Ishikawa (cell line): ENCODE data around the gene PBX1.

Source experiments
- CEBPB ChIP-seq: IDR thresholded peaks from 2 replicates; pipeline ENCODE4 v1.6.1; 2012
- CREB1 ChIP-seq: IDR thresholded peaks from 2 replicates; pipeline ENCODE4 v1.6.1; 2012; ENCODE audit warnings: low read depth
- EGR1 ChIP-seq: IDR thresholded peaks from 2 replicates; pipeline ENCODE4 v1.6.1; 2012
- EP300 ChIP-seq: IDR thresholded peaks from 2 replicates; pipeline ENCODE4 v1.6.1; 2012; ENCODE audit warnings: borderline replicate concordance
- FOXM1 ChIP-seq: IDR thresholded peaks from 2 replicates; pipeline ENCODE4 v1.6.1; 2012; ENCODE audit warnings: low read depth, borderline replicate concordance
- NFIC ChIP-seq: IDR thresholded peaks from 2 replicates; pipeline ENCODE4 v1.6.1; 2012
- RAD21 ChIP-seq: IDR thresholded peaks from 2 replicates; pipeline ENCODE4 v1.6.1; 2012; ENCODE audit warnings: low read depth
- TAF1 ChIP-seq: IDR thresholded peaks from 2 replicates; pipeline ENCODE4 v1.6.1; 2012; ENCODE audit warnings: low read depth, mild to moderate bottlenecking
- TCF12 ChIP-seq: IDR thresholded peaks from 2 replicates; pipeline ENCODE4 v1.6.1; 2012; ENCODE audit warnings: low read depth
- TEAD4 ChIP-seq: IDR thresholded peaks from 2 replicates; pipeline ENCODE4 v1.6.1; 2012
- USF1 ChIP-seq: IDR thresholded peaks from 2 replicates; pipeline ENCODE4 v1.6.1; 2012
- YY1 ChIP-seq: IDR thresholded peaks from 2 replicates; pipeline ENCODE4 v1.6.1; 2012; ENCODE audit warnings: low read depth
- ZBTB7A ChIP-seq: IDR thresholded peaks from 2 replicates; pipeline ENCODE4 v1.6.1; 2012; ENCODE audit warnings: low read depth
- TF ChIP-seq, protein P1 (sequence below): IDR thresholded peaks from 2 replicates; pipeline ENCODE4 v1.6.1; 2012; ENCODE audit warnings: low read depth, mild to moderate bottlenecking
- TF ChIP-seq, protein P2 (sequence below): IDR thresholded peaks from 2 replicates; pipeline ENCODE4 v1.6.1; 2012

PBX1 gene

GRCh38 chr1:164823486-164824279, 264.7 kb downstream of the PBX1 start:
- no peak for TF ChIP-seq RAD21
- no peak for TF ChIP-seq EP300
- TF ChIP-seq NFIC = no peak
- no peak for TF ChIP-seq TCF12
- no peak for TF ChIP-seq ZBTB7A
- TF ChIP-seq, protein P1, sequence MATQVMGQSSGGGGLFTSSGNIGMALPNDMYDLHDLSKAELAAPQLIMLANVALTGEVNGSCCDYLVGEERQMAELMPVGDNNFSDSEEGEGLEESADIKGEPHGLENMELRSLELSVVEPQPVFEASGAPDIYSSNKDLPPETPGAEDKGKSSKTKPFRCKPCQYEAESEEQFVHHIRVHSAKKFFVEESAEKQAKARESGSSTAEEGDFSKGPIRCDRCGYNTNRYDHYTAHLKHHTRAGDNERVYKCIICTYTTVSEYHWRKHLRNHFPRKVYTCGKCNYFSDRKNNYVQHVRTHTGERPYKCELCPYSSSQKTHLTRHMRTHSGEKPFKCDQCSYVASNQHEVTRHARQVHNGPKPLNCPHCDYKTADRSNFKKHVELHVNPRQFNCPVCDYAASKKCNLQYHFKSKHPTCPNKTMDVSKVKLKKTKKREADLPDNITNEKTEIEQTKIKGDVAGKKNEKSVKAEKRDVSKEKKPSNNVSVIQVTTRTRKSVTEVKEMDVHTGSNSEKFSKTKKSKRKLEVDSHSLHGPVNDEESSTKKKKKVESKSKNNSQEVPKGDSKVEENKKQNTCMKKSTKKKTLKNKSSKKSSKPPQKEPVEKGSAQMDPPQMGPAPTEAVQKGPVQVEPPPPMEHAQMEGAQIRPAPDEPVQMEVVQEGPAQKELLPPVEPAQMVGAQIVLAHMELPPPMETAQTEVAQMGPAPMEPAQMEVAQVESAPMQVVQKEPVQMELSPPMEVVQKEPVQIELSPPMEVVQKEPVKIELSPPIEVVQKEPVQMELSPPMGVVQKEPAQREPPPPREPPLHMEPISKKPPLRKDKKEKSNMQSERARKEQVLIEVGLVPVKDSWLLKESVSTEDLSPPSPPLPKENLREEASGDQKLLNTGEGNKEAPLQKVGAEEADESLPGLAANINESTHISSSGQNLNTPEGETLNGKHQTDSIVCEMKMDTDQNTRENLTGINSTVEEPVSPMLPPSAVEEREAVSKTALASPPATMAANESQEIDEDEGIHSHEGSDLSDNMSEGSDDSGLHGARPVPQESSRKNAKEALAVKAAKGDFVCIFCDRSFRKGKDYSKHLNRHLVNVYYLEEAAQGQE = no peak
- TF ChIP-seq YY1 = no peak
- no peak for TF ChIP-seq USF1
- no peak for TF ChIP-seq CREB1
- TF ChIP-seq, protein P2, sequence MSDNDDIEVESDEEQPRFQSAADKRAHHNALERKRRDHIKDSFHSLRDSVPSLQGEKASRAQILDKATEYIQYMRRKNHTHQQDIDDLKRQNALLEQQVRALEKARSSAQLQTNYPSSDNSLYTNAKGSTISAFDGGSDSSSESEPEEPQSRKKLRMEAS = no peak
- TF ChIP-seq TAF1 = no peak
- no peak for TF ChIP-seq TEAD4
- TF ChIP-seq FOXM1 = no peak
- TF ChIP-seq EGR1 = no peak
- TF ChIP-seq CEBPB = no peak

DNA sequence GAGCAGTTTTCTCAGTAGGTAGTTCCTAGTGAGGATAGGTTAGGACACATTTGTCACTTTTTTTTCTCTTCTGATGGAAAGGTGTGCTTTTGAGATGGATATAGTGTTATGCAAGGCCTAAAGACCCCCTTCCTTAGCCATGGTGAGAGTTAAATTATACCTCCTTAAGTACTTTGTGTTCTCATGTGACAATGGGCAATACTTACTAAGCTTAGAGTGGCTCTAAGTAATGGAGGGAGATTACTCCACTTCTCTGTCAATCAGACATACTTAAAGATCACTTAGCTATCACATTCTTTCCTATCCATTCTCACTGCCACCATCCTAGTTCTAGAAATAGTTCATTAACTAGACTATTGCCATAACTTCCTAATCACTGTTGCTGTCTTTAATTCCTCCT, 265.6 kb downstream of the PBX1 start:
- no peak for TF ChIP-seq CEBPB

DNA sequence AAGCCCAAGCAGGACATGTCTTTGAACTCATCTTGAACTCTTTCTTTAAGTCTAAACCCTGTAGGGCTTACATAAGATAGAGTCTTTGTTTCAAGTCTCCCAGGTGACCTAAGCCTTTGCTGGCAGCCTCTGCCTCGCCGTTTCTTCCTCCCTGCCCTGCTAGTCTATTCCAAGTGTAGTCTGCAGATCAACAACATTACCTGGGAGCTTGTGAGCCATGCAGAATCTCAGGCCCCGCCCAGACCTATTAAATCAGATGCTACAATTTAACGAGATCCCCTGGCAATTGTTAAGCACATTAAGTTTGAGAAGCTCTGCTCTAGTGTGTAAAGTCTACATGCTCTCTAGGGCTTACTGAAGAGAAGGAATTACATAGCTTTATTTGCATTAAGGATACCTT, 271.6 kb downstream of the PBX1 start:
- no peak for TF ChIP-seq FOXM1
- no peak for TF ChIP-seq TCF12
- no peak for TF ChIP-seq YY1
- TF ChIP-seq CREB1 = no peak
- TF ChIP-seq, protein P1 = no peak
- TF ChIP-seq TAF1 = no peak
- no peak for TF ChIP-seq CEBPB
- TF ChIP-seq, protein P2 = no peak
- TF ChIP-seq EP300 = no peak
- no peak for TF ChIP-seq ZBTB7A
- no peak for TF ChIP-seq EGR1

DNA sequence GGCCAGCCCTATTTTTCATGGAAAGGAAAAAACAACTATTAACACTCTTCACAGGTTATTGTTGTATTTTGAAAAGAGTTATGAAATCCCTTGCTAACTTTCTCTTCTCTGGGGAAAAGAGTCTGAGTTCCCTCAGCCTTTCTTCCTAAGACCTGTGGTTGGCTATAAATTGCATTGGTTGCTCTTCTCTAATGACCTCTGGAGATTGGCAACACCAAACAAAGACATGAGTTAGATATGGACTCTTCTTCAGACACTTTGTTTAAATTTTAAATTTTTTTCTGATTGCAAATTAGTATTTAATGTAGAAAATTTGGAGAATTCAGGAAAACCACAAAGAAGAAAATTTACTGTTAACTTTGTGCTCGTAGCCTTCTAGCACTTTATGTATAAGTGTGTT, 275.7 kb downstream of the PBX1 start:
- no peak for TF ChIP-seq TCF12
- no peak for TF ChIP-seq EP300
- TF ChIP-seq, protein P1 = no peak
- TF ChIP-seq NFIC = no peak
- TF ChIP-seq TEAD4 = no peak
- TF ChIP-seq CEBPB = no peak
- no peak for TF ChIP-seq FOXM1

DNA sequence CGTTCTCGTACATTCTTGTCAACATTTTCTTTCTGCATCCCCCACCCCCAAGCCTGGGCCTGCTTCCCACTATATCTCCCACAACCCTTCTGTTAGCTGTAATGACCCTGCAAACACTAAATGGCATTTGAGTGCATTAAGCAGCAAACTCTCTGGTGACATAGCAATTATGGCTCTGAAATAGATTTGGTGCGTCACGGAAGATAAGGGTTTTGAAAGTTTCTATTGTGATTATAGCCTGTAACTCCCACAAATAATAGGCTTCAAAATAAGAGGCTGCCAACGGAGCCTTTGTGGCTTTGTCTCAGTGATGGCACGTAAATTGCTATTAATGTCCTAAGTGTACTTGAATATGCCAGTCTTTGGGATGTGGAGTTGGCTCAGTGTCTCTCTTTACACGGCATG, 277.6 kb downstream of the PBX1 start:
- TF ChIP-seq USF1 = no peak
- no peak for TF ChIP-seq RAD21
- TF ChIP-seq, protein P2 = no peak
- TF ChIP-seq CEBPB = no peak
- TF ChIP-seq ZBTB7A = no peak
- TF ChIP-seq, protein P1 = no peak
- TF ChIP-seq EGR1 = no peak
- no peak for TF ChIP-seq TCF12
- TF ChIP-seq TAF1 = no peak
- no peak for TF ChIP-seq TEAD4
- no peak for TF ChIP-seq EP300
- TF ChIP-seq NFIC = no peak
